HS-5 (cell line): ENCODE results near the gene IPCEF1.

Experiments used
- DNase-seq: peaks from one replicate; pipeline ENCODE4 v3.0.0-alpha.2; 2012; ENCODE audit warnings: low read depth

The IPCEF1 gene

GRCh38 chr6:154159126-154159525 lies 197.5 kb downstream of the IPCEF1 start:
- DNase-seq, result no peak

GRCh38 chr6:154157706-154158105 lies 198.9 kb downstream of the IPCEF1 start:
- no peak for DNase-seq

- DNase-seq, result no peak
Measured at GRCh38 chr6:154157082-154157481, 199.5 kb downstream of the IPCEF1 start.

GRCh38 chr6:154156135-154156896 lies 200.3 kb downstream of the IPCEF1 start:
- no peak for DNase-seq

- DNase-seq, result peak; percentile 37
Measured at GRCh38 chr6:154154389-154154967, 202.1 kb downstream of the IPCEF1 start.

- DNase-seq, result no peak
Measured at GRCh38 chr6:154143753-154144152, 212.8 kb downstream of the IPCEF1 start.

- no peak for DNase-seq
Measured at GRCh38 chr6:154140743-154141142, 215.9 kb downstream of the IPCEF1 start.

- no peak for DNase-seq
Measured at GRCh38 chr6:154139892-154140291, 216.7 kb downstream of the IPCEF1 start.

GRCh38 chr6:154138793-154139192 lies 217.8 kb downstream of the IPCEF1 start:
- no peak for DNase-seq

GRCh38 chr6:154134471-154135147 lies 222.0 kb downstream of the IPCEF1 start:
- no peak for DNase-seq

- no peak for DNase-seq
Measured at GRCh38 chr6:154127657-154128056, 228.9 kb downstream of the IPCEF1 start.

- no peak for DNase-seq
Measured at GRCh38 chr6:154125421-154125820, 231.2 kb downstream of the IPCEF1 start.

- DNase-seq, result no peak
Measured at GRCh38 chr6:154123155-154123956, 233.2 kb downstream of the IPCEF1 start.

- no peak for DNase-seq
Measured at GRCh38 chr6:154122195-154122925, 234.2 kb downstream of the IPCEF1 start.

- no peak for DNase-seq
Measured at GRCh38 chr6:154117485-154117884, 239.1 kb downstream of the IPCEF1 start.

- DNase-seq, result no peak
Measured at GRCh38 chr6:154113392-154113791, 243.2 kb downstream of the IPCEF1 start.

- DNase-seq, result peak; percentile 34
Measured at GRCh38 chr6:154112181-154112809, 244.3 kb downstream of the IPCEF1 start.

- peak; percentile 32 for DNase-seq
Measured at GRCh38 chr6:154111025-154111424, 245.6 kb downstream of the IPCEF1 start.

GRCh38 chr6:154106251-154106650 lies 250.4 kb downstream of the IPCEF1 start:
- no peak for DNase-seq
